GM15510 (cell line): ENCODE results near the gene EML1.

ENCODE experiments used
- POLR2A ChIP-seq: IDR thresholded peaks from 3 replicates; pipeline ENCODE4 v1.6.1; 2011; ENCODE audit warnings: borderline replicate concordance; ENCODE audit not compliant: insufficient read length; ENCODE audit errors: extremely low read depth

The EML1 gene

GRCh38 chr14:99781853-99782610 lies 11.2 kb upstream of the EML1 start:
- TF ChIP-seq POLR2A = no peak

- TF ChIP-seq POLR2A = no peak
These were observed 8.7 kb upstream of the EML1 start for GRCh38 chr14:99784508-99784907.

- no peak for TF ChIP-seq POLR2A
These were observed 7.8 kb upstream of the EML1 start for GRCh38 chr14:99785426-99785825.

GRCh38 chr14:99786511-99786989 lies 6.7 kb upstream of the EML1 start:
- TF ChIP-seq POLR2A = no peak

GRCh38 chr14:99788713-99789112 lies 4.5 kb upstream of the EML1 start:
- TF ChIP-seq POLR2A = no peak

- TF ChIP-seq POLR2A = no peak
These were observed 3.6 kb upstream of the EML1 start for GRCh38 chr14:99789581-99789980.

GRCh38 chr14:99790201-99790977 lies 2.8 kb upstream of the EML1 start:
- no peak for TF ChIP-seq POLR2A

GRCh38 chr14:99790978-99791376 lies 2.2 kb upstream of the EML1 start:
- no peak for TF ChIP-seq POLR2A

GRCh38 chr14:99791476-99792209 lies 1.6 kb upstream of the EML1 start:
- no peak for TF ChIP-seq POLR2A

- TF ChIP-seq POLR2A = no peak
These were observed 1.0 kb upstream of the EML1 start for GRCh38 chr14:99792210-99792535.

- no peak for TF ChIP-seq POLR2A
These were observed 531 bp upstream of the EML1 start for GRCh38 chr14:99792551-99793212.

- no peak for TF ChIP-seq POLR2A
These were observed 1.1 kb downstream of the EML1 start for GRCh38 chr14:99794151-99794780.

GRCh38 chr14:99795046-99795445 lies 1.8 kb downstream of the EML1 start:
- TF ChIP-seq POLR2A = no peak

- TF ChIP-seq POLR2A = no peak
These were observed 4.0 kb downstream of the EML1 start for GRCh38 chr14:99797231-99797630.
